Measurements from ENCODE around the gene LMAN2. TPM values are rescaled to one million over a fixed set of nuclear protein-coding genes. Genes with fewer than 3 reads are reported as not detected.

The LMAN2 gene
- polyA plus RNA-seq, 3 donors: 148 to 275 (median 259) TPM

GRCh38 chr5:177302354-177303110, 48.9 kb downstream of the LMAN2 start:
- H3K4me3 ChIP-seq (replicated peaks in 1 of 3; ENCODE audit: low read depth in 2 of 3, low read length in 3 of 3): peak overlapping the region; percentile 90 to 97 (median 96)
- Mint-ChIP-seq H3K4me1 (peaks cover 83% of the 10 kb centered on the region), H3K9me3 (peaks cover 0 to 3% (median 0%) of the 10 kb centered on the region in 7 donors), H3K4me3 (peak overlapping the region; percentile 93 to 96), H3K27me3 (ENCODE audit: low read depth in 3 of 3) (peaks cover 0 to 2% (median 0%) of the 10 kb centered on the region in 3 donors), H3K36me3 (peaks cover 53 to 67% of the 10 kb centered on the region in 2 donors), H3K27ac (peak overlapping the region; percentile 64 to 99 (median 93))
- no peak for DNase-seq
- H3K9ac ChIP-seq (ENCODE audit: insufficient read depth, low read length, poor library complexity, severe bottlenecking): peak overlapping the region; percentile 80
- H3K27me3 ChIP-seq (ENCODE audit: control insufficient read depth in 2 of 2, insufficient read depth in 2 of 2, low read length in 2 of 2): no peaks in the 10 kb centered on the region
- intact Hi-C loops (cut with micrococcal nuclease): loop anchor here (5.0 to 10.0 kb wide), 4 partner anchors 165 to 850 kb away; partner anchors contain the start of genes NHP2 (in 1 of the 2), RNF44 (in 1 of the 2) and TMED9 (in 1 of the 2)
- H4K20me1 ChIP-seq (ENCODE audit: insufficient read depth, low read length): peaks cover 48% of the 10 kb centered on the region
- H3K4me1 ChIP-seq (ENCODE audit: control insufficient read depth in 1 of 2, insufficient read depth in 2 of 2, low read length in 2 of 2): peaks cover 83 to 94% of the 10 kb centered on the region in 2 donors
- H2AFZ ChIP-seq (ENCODE audit: insufficient read depth, low read depth, low read length, poor library complexity, severe bottlenecking): peak overlapping the region; percentile 84
- WGBS (ENCODE audit: insufficient coverage): 43% methylated on average over 19 of the region's 24 CpGs
- H3K9me3 ChIP-seq (replicated peaks in 1 of 2; ENCODE audit: control insufficient read depth in 1 of 2, insufficient read depth in 1 of 2, low read length in 2 of 2): no peaks in the 10 kb centered on the region
- peaks cover 36 to 47% of the 10 kb centered on the region in 2 donors for H3K36me3 ChIP-seq (replicated peaks in 1 of 2; ENCODE audit: control insufficient read depth in 1 of 2, insufficient read depth in 2 of 2, low read length in 2 of 2)
- peak overlapping the region; percentile 74 to 95 for H3K27ac ChIP-seq (ENCODE audit: low read depth in 1 of 2, low read length in 2 of 2)
- TF ChIP-seq, protein P1, sequence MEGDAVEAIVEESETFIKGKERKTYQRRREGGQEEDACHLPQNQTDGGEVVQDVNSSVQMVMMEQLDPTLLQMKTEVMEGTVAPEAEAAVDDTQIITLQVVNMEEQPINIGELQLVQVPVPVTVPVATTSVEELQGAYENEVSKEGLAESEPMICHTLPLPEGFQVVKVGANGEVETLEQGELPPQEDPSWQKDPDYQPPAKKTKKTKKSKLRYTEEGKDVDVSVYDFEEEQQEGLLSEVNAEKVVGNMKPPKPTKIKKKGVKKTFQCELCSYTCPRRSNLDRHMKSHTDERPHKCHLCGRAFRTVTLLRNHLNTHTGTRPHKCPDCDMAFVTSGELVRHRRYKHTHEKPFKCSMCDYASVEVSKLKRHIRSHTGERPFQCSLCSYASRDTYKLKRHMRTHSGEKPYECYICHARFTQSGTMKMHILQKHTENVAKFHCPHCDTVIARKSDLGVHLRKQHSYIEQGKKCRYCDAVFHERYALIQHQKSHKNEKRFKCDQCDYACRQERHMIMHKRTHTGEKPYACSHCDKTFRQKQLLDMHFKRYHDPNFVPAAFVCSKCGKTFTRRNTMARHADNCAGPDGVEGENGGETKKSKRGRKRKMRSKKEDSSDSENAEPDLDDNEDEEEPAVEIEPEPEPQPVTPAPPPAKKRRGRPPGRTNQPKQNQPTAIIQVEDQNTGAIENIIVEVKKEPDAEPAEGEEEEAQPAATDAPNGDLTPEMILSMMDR (IDR thresholded peaks at IDR 0.05): no peak
- peaks cover 69% of the 10 kb centered on the region for H3K79me2 ChIP-seq (ENCODE audit: insufficient read depth, low read length)
- H3K4me2 ChIP-seq (replicated peaks; ENCODE audit: extremely low read depth, low read length, poor library complexity, severe bottlenecking): peak overlapping the region; percentile 88

- H3K4me3 ChIP-seq (replicated peaks in 1 of 3; ENCODE audit: low read depth in 2 of 3, low read length in 3 of 3): peak overlapping the region; percentile 90 to 97 (median 96)
- H3K4me3 Mint-ChIP-seq: peak overlapping the region; percentile 93 to 96
- H3K27ac Mint-ChIP-seq: peak overlapping the region; percentile 45 to 96 (median 94)
- peaks cover 66% of the 10 kb centered on the region for H3K79me2 ChIP-seq (ENCODE audit: insufficient read depth, low read length)
- no peak for DNase-seq
- no peaks in the 10 kb centered on the region for H3K27me3 ChIP-seq (ENCODE audit: control insufficient read depth in 2 of 2, insufficient read depth in 2 of 2, low read length in 2 of 2)
- H3K4me1 ChIP-seq (ENCODE audit: control insufficient read depth in 1 of 2, insufficient read depth in 2 of 2, low read length in 2 of 2): peaks cover 85 to 94% of the 10 kb centered on the region in 2 donors
- intact Hi-C loops (cut with micrococcal nuclease): loop anchor here (5.0 to 10.0 kb wide), 4 partner anchors 164 to 851 kb away; partner anchors contain the start of genes NHP2 (in 1 of the 2), RNF44 (in 1 of the 2) and TMED9 (in 1 of the 2)
- H3K9ac ChIP-seq (ENCODE audit: insufficient read depth, low read length, poor library complexity, severe bottlenecking): peak overlapping the region; percentile 80
- peaks cover 0 to under 1% (median 0%) of the 10 kb centered on the region in 7 donors for H3K9me3 Mint-ChIP-seq
- peaks cover 0 to 5% (median 0%) of the 10 kb centered on the region in 3 donors for H3K27me3 Mint-ChIP-seq (ENCODE audit: low read depth in 3 of 3)
- H3K36me3 Mint-ChIP-seq: peaks cover 53 to 66% of the 10 kb centered on the region in 2 donors
- 85% methylated on average over 4 of the region's 7 CpGs for WGBS (ENCODE audit: insufficient coverage)
- H3K27ac ChIP-seq (ENCODE audit: low read depth in 1 of 2, low read length in 2 of 2): peak overlapping the region; percentile 74 to 95
- H3K4me2 ChIP-seq (replicated peaks; ENCODE audit: extremely low read depth, low read length, poor library complexity, severe bottlenecking): peak overlapping the region; percentile 88
- peaks cover 35 to 46% of the 10 kb centered on the region in 2 donors for H3K36me3 ChIP-seq (replicated peaks in 1 of 2; ENCODE audit: control insufficient read depth in 1 of 2, insufficient read depth in 2 of 2, low read length in 2 of 2)
- H3K9me3 ChIP-seq (replicated peaks in 1 of 2; ENCODE audit: control insufficient read depth in 1 of 2, insufficient read depth in 1 of 2, low read length in 2 of 2): no peaks in the 10 kb centered on the region
- peaks cover 84% of the 10 kb centered on the region for H3K4me1 Mint-ChIP-seq
- H4K20me1 ChIP-seq (ENCODE audit: insufficient read depth, low read length): peaks cover 46% of the 10 kb centered on the region
- TF ChIP-seq, protein P1 (IDR thresholded peaks at IDR 0.05): no peak
- H2AFZ ChIP-seq (ENCODE audit: insufficient read depth, low read depth, low read length, poor library complexity, severe bottlenecking): no peak overlapping the region
Observed at GRCh38 chr5:177301503-177302165, 49.8 kb downstream of the LMAN2 start.
